ENCODE data around the gene GAB2.
"Not testable (repeated sequence)": the region's sequence is repeated elsewhere in the genome, so short reads cannot be mapped to it uniquely, and the experiment has no call there.

Gene GAB2, protein sequence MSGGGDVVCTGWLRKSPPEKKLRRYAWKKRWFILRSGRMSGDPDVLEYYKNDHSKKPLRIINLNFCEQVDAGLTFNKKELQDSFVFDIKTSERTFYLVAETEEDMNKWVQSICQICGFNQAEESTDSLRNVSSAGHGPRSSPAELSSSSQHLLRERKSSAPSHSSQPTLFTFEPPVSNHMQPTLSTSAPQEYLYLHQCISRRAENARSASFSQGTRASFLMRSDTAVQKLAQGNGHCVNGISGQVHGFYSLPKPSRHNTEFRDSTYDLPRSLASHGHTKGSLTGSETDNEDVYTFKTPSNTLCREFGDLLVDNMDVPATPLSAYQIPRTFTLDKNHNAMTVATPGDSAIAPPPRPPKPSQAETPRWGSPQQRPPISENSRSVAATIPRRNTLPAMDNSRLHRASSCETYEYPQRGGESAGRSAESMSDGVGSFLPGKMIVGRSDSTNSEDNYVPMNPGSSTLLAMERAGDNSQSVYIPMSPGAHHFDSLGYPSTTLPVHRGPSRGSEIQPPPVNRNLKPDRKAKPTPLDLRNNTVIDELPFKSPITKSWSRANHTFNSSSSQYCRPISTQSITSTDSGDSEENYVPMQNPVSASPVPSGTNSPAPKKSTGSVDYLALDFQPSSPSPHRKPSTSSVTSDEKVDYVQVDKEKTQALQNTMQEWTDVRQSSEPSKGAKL

DNA sequence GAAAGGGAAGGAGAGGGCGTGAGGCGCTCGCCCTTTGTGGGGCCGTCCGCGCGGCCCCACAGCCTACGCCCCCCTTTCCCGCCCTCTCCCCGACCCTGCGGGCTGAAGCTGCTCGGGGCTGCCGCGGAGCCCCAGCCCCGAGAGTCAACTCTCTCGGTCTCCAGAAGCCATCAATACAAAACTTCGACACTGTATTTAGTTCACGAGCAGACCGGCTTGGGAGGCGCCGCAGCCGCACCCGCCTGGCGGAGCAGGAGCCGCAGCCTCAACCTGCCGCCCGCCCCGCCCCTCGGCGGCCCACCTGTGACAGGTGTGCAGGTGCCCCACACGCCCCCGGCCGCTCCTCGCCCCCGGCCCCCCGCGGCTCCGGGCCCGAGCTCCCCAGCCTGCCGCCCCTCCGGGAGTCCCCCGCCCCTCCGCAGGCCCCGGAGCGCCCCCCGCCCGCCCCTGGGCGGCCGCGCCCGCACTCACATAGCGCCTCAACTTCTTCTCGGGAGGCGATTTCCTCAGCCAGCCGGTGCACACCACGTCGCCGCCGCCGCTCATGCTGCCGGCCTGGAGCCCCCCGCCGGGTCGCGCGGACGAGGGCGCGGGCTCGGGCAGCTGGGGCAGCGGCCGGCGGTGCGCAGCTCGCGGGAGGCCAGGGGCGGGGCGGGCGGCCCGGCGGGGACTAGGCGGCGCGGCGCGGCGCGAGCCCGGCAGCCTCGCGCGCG, at the start of gene GAB2:
Gene GAB2 (minus strand): TSS at position 646 of the 713 bp plus-strand sequence. CDS start 100 bp downstream, at position 546.
- DNase-seq (ENCODE audit: low spot score) = no peak
- FAIRE-seq = no peak

DNA sequence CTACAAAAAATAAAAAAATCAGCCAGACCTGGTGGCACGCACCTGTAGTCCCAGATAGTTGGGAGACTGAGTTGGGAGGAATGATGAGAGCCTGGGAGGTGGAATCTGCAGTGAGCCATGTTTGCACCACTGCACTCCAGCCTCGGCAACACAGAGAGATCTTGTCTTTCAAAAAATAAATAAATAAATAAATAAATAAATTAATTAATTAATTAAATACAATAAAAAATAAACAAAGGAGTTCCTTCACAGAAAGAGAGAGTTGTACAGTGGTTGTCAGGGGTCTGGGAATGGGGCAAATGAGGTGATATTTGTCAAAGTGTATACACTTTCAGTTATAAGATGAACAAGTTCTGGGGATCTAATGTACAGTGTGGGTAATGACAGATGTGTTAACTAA, 49.8 kb upstream of the GAB2 start:
- DNase-seq (ENCODE audit: low spot score) (no peak), FAIRE-seq (no peak)

DNA sequence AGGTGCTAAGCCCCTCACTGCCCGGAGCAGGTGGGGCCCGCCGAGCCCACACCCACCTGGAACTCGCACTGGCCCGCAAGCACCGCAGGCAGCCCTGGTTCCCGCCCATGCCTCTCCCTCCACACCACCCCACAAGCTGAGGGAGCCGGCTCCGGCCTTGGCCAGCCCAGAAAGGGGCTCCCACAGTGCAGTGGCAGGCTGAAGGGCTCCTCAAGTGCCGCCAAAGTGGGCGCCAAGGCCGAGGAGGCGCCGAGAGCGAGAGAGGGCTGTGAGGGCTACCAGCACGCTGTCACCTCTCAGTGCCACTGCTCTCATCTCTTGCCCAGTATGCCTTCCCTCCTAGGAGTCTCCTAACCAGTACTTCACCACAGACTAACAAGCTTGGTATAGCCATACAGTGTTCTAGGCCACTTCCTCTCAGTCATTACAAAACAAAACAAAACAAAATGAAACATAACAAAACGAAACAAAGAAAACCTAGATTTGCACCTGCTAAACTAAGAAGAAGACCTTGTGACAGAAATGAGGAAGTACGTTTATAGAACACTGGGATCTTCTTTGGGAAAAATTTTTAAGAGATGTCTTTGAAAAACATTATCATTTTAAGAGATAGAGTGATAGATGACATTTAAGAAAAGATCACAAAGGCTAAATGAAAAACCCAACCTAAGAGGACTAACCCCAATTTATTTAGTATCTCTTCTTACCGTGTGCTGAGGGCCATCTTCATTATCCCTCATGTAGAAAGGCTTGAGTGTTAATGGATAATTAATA, 47.7 kb upstream of the GAB2 start:
- no peak for DNase-seq (ENCODE audit: low spot score)
- no peak for FAIRE-seq

DNA sequence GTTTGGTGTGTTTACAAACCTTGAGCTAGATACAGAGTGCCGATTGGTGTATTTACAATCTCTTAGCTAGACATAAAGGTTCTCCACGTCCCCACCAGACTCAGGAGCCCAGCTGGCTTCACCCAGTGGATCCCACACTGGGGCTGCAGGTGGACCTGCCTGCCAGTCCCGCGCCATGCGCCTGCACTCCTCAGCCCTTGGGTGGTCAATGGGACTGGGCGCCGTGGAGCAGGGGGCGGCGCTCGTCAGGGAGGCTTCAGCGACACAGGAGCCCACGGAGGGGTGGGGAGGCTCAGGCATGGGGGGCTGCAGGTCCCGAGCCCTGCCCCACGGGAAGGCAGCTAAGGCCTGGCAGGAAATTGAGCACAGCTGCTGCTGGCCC, 47.2 kb upstream of the GAB2 start:
- not testable (repeated sequence) for FAIRE-seq; DNase-seq (ENCODE audit: low spot score)

DNA sequence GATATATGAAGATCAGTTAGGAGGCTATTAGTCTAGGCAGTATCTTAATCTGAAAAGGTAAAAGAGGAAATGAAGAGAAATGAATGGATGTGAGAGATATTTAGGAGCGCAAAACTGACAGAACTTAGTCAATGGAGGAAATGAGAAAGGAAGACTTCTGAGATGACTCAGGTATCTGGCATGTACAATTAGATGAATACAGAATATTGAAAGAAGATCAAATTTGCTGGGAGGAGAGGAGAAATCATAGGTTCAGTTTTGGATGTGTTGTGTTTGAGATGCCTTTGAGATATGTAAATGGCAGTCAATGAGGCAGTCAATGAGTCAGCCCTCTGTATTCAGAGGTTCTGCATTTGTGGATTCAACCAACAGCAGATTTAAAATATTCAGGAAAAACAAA, 42.9 kb upstream of the GAB2 start:
- FAIRE-seq = no peak
- no peak for DNase-seq (ENCODE audit: low spot score)

DNA sequence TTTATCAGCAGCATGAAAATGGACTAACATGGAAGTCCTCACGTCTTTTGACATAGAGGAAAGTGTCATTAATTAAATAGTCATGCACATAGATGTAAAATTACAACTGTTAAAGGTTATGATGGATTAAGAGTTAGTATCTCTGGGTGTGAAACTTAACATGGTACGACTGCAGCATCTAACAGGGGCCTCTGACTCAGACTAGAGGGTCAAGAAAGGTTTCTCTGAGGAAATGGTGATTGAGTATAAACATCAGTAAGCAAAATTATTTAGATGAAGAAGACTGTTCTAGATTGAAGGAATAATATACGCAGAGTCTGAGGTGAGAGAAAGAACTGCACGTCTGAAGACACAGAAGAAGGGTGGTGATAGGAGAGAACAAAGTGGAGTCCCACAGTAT, 42.1 kb upstream of the GAB2 start:
- DNase-seq (ENCODE audit: low spot score) (no peak), FAIRE-seq (no peak)

DNA sequence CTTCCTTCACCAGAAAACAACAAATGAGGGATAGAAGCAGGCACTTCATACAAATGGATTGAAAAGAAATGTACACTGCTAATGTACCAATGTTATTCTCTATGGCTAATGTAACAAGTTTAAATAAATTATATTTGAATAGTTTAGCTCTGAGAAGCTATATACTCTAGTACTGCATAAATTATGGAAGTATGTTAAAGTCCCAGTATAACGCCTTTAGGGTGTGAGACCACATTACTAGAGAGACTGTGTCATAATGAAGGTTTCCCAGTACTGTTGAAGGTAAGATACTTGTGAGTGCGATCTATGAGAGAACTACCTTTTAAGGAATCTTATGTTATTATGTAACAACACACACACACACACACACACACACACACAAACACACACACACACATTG, 39.8 kb upstream of the GAB2 start:
- FAIRE-seq = no peak
- no peak for DNase-seq (ENCODE audit: low spot score)

DNA sequence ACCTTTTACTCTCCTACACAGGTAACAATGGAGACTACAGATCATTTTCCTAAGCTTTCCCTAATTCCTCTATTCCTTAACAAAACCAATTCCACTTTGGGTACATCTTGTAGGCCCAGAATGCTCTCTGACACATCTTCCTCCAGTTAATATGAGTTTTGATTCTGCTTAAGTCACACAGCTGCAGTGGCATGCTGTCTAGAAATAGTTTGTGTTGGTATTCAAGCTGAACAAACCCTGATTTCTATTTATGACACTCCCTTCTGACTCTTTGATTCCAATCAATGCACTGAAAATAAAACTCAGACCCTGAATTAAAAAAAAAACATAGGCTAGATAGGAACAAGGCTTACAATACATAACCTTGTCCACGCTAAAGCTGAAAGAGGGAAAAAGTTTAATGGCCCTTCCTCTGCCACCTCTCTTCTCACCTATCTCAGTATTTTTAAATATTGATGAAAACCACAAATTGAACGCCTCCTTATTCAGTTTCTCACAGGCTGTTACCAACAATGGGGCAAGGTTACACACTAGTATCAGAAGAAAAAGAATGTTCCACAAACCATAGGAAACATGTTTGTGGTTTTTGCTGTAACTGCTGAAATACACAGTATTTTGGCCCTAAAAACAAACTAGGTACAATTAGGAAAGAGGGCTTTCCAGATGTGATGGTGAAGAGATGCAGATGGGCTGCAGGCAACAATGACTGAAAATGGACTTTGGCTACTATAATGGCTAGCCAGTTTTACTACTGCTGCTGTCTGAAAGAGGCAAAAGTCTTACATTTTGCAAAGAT, 35.7 kb upstream of the GAB2 start:
- no peak for DNase-seq (ENCODE audit: low spot score)
- no peak for FAIRE-seq

DNA sequence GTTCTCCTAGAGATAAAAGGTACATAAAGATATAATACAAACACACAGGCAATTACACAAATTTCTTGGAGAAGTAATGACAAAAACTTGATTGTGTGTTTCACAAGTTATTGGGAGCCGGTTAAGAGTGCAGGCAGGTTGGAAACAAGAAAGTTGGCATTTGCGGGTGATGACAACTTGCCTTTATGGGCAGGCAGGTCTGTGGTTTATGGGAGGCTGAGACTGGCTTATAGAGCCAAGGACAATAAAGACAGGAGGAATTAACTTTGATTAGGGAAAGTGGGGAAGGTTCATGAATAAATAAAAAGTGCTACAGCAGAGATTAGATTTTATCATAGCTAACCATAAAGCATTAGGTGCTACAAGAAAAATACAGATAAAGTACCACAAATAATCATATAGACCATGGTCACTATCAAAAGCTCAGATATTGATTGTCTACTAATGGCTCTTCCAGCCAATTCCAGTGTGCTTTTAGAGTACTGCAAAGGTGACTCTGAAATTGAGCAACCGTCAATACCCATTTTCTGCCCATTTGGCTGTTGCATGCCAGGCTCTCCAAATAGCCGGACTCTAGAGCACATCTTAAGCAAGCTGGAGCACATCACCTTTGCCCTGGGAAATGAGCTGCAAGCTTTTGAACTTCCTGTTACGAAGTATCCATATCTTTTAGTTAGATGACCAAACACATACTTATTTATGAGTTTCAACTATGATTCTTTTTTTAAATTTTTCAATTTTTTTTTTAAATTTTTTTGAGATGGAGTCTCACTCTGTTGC, 33.9 kb upstream of the GAB2 start:
- FAIRE-seq (no peak), DNase-seq (ENCODE audit: low spot score) (no peak)

DNA sequence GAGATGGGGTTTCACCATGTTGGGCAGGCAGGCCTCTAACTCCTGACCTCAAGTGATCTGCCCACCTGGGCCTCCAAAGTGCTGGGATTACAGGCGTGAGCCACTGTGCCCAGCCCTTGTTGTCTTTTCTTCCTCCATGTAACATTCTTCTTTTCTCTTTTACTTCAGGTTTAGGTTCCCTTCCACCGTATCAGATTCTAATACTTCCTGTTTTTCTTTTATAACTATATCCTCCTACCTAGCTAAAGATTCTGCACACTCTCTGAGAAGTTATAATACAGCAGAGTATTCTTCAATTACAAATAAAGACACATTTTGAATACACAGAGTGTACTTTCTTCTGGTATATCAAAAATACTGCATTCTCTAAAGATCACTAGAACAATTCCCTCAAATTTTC, 33.2 kb upstream of the GAB2 start:
- FAIRE-seq = no peak

DNA sequence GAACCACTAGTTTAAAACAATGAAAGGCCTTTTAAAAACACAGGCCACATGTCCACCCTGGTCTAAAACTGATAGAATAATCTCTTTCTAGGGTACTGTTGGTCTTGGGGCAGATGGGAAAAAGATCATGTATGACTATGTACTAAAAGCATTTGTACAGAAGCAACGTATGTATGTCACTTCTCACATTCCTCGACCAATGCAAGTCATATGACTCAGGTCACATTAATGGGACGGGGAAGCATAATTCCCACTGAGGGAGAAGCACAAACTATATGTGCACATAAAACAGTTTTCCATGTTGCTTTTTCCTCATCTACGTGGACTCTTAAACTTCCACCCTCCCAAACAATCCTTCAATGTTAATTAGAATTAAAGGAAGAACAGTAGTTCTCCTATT, 32.2 kb upstream of the GAB2 start:
- no peak for DNase-seq (ENCODE audit: low spot score)
- no peak for FAIRE-seq

More for the DNA sequence above, 33.2 kb upstream of the GAB2 start:
- no peak for DNase-seq (ENCODE audit: low spot score)

DNA sequence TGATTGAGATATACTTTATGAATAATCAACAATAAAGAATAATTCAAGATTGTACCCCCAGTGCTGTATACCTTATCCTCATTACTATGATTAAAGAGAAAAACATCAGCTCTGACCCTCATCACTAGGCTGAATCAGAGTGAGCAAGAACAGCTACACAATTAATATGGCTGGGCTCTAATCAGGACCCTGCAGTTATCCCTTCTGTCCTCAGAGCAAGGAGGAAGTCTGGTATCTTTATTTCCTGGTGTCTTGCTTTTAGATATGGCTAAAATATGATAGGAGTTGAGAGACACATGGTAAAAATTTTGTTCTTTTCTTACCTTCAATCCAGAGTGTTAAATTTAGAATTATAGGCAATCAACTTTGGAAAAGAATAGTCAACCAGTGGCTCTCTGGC, 28.6 kb upstream of the GAB2 start:
- DNase-seq (ENCODE audit: low spot score) = no peak
- no peak for FAIRE-seq

DNA sequence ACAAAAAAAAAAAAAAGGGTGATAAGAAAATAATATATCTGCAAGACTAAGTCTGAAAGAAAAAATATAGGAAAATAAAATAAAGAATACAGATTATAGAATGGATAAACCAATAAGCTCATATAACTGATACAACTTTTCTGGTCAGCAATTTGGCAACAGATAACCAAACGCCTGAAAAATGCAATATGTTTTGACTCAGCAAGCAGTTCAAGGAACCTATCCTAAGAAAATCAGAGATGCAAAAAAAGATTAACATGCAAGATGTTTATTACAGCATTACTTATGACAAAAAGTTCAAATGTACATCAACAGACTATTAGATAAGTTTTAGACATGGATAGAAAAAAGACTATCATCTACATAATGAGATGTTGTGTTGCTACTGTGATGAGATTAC, 27.1 kb upstream of the GAB2 start:
- FAIRE-seq (no peak), DNase-seq (ENCODE audit: low spot score) (no peak)

DNA sequence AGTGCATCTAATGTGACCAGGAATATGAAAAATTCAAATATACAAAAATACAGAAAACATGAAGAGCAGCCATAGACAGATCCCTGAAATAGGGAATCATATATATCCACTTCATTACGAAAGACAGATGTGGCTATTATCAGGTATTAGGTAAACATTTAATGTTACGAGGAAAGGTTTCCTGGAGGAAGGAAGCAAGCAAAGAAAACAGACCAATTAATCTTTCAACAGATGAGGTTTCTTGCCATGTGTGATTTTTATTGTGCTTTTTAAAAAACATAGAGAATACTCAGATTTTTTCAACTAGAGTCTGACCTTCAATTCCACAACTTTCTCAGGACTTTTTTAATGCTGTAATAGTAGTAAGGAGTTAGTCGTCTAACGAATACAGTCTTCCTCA, 24.3 kb upstream of the GAB2 start:
- no peak for FAIRE-seq

DNA sequence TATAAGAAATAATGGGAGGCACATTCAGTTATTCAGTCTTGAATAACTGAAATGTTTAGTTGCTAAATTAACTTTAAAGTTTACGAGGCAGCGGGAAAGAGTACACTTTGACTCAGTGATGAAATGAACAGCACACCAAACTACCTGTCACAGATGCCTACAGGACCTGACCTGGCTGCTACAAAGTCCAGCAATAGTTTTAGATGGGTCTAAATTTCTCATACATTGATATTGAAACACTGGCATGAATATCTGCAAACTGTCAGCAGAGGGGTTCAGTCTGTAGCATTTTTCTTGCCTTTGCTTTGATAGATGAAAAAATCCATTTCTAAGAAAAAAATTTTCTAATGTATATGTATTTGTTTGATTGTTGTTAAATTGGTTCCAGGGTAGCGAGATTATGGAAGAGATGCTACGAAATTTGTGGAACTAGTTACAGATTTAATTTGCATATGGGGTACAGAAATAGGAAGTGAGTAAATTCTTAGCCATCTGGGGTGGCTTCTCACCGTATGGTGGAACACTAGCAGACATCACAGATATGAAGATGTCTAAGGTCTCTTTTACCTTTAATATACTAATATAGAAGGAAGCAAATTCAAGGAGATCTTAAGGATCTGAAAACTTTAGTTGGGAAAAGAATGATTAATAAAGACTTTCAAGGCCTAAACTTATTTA, 20.8 kb upstream of the GAB2 start:
- FAIRE-seq (no peak), DNase-seq (ENCODE audit: low spot score) (no peak)

More for the DNA sequence above, 24.3 kb upstream of the GAB2 start:
- no peak for DNase-seq (ENCODE audit: low spot score)

DNA sequence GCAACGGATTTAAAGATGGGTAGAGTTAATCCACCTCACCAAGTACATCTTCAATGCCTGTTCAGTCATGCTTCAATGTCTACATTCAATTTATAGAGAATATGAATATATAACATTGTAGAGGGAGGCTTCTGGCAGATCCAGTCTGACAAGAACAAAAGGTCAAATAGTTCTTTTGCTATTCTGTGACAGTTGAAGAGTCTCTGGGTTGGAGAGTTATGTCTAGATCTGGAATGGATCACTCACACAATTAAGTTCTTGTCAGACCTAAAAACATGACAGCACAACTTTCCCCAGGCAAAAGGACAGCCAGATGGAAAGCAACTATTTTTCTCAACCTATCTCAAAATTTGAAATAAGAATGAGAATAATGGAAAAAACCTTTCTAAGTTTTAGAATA, 15.3 kb upstream of the GAB2 start:
- no peak for FAIRE-seq

DNA sequence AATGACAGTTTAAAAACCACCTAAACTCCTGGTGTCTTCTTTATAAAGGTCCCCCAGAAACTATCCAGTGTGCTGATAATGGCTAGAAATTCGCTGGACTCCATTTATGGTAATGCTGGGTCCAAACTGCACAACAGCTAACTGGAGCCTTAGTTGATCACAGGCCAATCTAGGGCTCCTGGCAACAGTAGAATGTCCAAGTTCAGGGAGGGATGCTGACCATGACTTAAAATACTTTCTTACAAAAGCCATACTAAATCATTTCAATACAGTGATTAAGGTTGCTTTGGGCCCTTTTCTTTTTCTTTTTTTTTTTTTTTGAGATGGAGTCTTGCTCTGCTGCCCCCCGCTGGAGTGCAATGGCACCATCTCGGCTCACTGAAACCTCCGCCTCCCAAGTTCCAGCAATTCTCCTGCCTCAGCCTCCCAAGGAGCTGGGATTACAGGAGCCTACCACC, 14.5 kb upstream of the GAB2 start:
- FAIRE-seq = no peak

More for the DNA sequence above, 15.3 kb upstream of the GAB2 start:
- no peak for DNase-seq (ENCODE audit: low spot score)

DNA sequence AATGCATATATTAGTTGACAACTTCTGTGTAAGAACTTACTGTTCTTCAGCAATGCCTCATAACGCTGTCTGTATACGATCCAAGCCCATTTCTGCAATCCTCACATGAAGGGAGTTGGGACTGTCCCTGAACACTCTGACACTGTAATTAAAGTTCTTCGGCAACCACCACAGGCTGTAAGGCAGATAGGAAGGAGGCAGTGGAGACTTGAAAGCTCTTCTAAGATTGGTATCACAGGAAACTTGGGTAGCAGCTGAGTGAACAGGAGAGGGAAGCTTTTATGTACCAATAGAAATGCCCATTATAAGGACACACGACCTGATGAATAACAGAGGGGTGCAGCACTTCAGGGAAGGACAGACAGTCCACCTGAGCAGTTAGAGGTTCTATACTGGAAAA, 12.0 kb upstream of the GAB2 start:
- DNase-seq (ENCODE audit: low spot score) = no peak

More for the DNA sequence above, 14.5 kb upstream of the GAB2 start:
- peak; percentile 17 for DNase-seq (ENCODE audit: low spot score)

DNA sequence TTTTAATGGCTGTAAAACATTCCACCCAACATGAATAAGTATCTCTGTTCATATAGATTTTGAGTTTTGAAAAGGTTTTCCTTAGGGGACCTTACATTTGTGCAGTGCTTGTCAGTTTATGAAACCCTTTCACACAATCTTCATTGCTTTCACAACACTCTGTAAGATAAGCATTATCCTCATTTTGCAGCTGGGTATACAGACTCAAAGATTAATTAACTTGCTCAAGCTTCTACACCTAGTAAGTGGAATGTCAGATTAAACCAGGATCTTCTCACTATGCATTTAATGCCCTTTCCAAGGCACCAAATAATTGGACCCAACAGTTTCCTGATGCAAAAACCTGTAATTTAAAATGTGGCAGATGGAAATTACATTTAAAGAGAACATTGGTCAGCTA, 11.6 kb upstream of the GAB2 start:
- no peak for DNase-seq (ENCODE audit: low spot score)

More for the DNA sequence above, 12.0 kb upstream of the GAB2 start:
- FAIRE-seq = no peak

More for the DNA sequence above, 11.6 kb upstream of the GAB2 start:
- FAIRE-seq = no peak
